Measurements from ENCODE around the gene SCGB1A1. TPM values are rescaled to one million over a fixed set of nuclear protein-coding genes. Genes with fewer than 3 reads are reported as not detected.

The SCGB1A1 gene
- total RNA-seq, 4 donors from 2014 or later, result 3.0 TPM; not detected in 3

DNA sequence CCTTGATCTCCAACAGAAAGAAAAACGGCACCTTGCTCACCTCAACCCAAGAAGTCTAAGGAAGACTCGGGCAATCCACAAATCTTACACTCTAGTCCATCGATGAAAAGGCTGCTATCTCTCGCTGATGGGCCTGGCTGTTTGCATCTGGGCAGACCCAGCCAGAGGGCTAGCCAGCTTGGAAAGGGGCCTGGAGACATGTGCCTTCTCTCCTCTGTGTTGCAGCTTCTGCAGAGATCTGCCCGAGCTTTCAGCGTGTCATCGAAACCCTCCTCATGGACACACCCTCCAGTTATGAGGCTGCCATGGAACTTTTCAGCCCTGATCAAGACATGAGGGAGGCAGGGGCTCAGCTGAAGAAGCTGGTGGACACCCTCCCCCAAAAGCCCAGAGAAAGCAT lies 3.2 kb downstream of the SCGB1A1 start:
- TF ChIP-seq EP300 (IDR thresholded peaks at IDR 0.05), result no peak
- TF ChIP-seq POLR2AphosphoS5 (IDR thresholded peaks at IDR 0.05), result no peak
- TF ChIP-seq POLR2A (IDR thresholded peaks at IDR 0.05; ENCODE audit: low read depth), result no peak
- TF ChIP-seq, protein P1, sequence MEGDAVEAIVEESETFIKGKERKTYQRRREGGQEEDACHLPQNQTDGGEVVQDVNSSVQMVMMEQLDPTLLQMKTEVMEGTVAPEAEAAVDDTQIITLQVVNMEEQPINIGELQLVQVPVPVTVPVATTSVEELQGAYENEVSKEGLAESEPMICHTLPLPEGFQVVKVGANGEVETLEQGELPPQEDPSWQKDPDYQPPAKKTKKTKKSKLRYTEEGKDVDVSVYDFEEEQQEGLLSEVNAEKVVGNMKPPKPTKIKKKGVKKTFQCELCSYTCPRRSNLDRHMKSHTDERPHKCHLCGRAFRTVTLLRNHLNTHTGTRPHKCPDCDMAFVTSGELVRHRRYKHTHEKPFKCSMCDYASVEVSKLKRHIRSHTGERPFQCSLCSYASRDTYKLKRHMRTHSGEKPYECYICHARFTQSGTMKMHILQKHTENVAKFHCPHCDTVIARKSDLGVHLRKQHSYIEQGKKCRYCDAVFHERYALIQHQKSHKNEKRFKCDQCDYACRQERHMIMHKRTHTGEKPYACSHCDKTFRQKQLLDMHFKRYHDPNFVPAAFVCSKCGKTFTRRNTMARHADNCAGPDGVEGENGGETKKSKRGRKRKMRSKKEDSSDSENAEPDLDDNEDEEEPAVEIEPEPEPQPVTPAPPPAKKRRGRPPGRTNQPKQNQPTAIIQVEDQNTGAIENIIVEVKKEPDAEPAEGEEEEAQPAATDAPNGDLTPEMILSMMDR (IDR thresholded peaks at IDR 0.05), result no peak
- H3K4me1 ChIP-seq, result peaks cover 13 to 63% (median 48%) of the 10 kb centered on the region in 4 donors
- no peak for DNase-seq (ENCODE audit: extremely low spot score)
- H3K27me3 ChIP-seq, result no peaks in the 10 kb centered on the region
- H3K9me3 ChIP-seq, result no peaks in the 10 kb centered on the region
- 70% methylated on average over 7 of the region's 7 CpGs for WGBS
- no peak overlapping the region for H3K4me3 ChIP-seq
- no peaks in the 10 kb centered on the region for H3K36me3 ChIP-seq
- no peak overlapping the region for H3K27ac ChIP-seq (replicated peaks in 1 of 4)
- intact Hi-C loops (cut with DNase I), result loop anchor here (5.0 kb wide), 1 partner anchor 140 kb away; no protein-coding TSS in a partner anchor

- H3K27ac ChIP-seq (replicated peaks in 1 of 4), result no peak overlapping the region
- intact Hi-C loops (cut with DNase I), result loop anchor here (5.0 kb wide), 1 partner anchor 139 kb away; no protein-coding TSS in a partner anchor
- no peak for DNase-seq (ENCODE audit: extremely low spot score)
Measured at GRCh38 chr11:62423012-62423411, 4.2 kb downstream of the SCGB1A1 start.

GRCh38 chr11:62427630-62428233 lies 8.9 kb downstream of the SCGB1A1 start:
- peak overlapping the region in 3 of 4 donors; percentile 11 to 43 (median 27) for H3K27ac ChIP-seq (replicated peaks in 1 of 4)
- H3K9me3 ChIP-seq, result no peaks in the 10 kb centered on the region
- no peak for TF ChIP-seq POLR2AphosphoS5 (IDR thresholded peaks at IDR 0.05)
- no peak for TF ChIP-seq EP300 (IDR thresholded peaks at IDR 0.05)
- no peak for TF ChIP-seq POLR2A (IDR thresholded peaks at IDR 0.05; ENCODE audit: low read depth)
- TF ChIP-seq, protein P1 (IDR thresholded peaks at IDR 0.05), result no peak
- no peak overlapping the region for H3K4me3 ChIP-seq
- DNase-seq (ENCODE audit: extremely low spot score), result no peak
- H3K27me3 ChIP-seq, result no peaks in the 10 kb centered on the region
- intact Hi-C loops (cut with DNase I), result no loop called here
- WGBS, result 75% methylated on average over 6 of the region's 6 CpGs
- peaks cover 14 to 73% (median 48%) of the 10 kb centered on the region in 4 donors for H3K4me1 ChIP-seq
- no peaks in the 10 kb centered on the region for H3K36me3 ChIP-seq

More at GRCh38 chr11:62423012-62423411, 4.2 kb downstream of the SCGB1A1 start:
- Histone ChIP-seq H3K4me1 (peaks cover 13 to 71% (median 51%) of the 10 kb centered on the region in 4 donors), H3K27me3 (no peaks in the 10 kb centered on the region), H3K36me3 (no peaks in the 10 kb centered on the region), H3K9me3 (no peaks in the 10 kb centered on the region), H3K4me3 (no peak overlapping the region)
- 87% methylated on average over 4 of the region's 4 CpGs for WGBS
- TF ChIP-seq POLR2AphosphoS5 (IDR thresholded peaks at IDR 0.05), result no peak

- TF ChIP-seq POLR2AphosphoS5 (IDR thresholded peaks at IDR 0.05) (no peak), EP300 (IDR thresholded peaks at IDR 0.05) (no peak), POLR2A (IDR thresholded peaks at IDR 0.05; ENCODE audit: low read depth) (no peak)
- TF ChIP-seq, protein P1 (IDR thresholded peaks at IDR 0.05), result no peak
Measured at GRCh38 chr11:62428871-62429560, 10.2 kb downstream of the SCGB1A1 start.

DNA sequence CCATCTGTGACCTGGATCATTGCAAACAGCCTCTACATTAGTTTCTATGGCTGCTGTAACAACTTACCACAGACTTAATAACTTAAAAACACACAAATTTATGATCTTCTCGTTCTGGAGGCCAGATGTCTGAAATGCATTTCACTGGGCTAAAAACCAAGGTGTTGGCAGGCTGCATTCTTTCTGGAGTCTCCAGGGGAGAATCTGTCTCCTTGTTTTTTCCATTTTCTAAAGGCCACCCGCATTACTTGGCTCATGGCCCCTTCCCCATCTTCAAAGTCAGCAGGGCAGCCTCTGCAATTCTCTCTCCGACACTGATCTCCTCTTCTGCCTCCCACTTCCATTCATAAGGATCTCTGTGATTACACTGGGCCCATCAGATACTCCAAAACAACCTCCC lies 11.6 kb downstream of the SCGB1A1 start:
- H3K27ac ChIP-seq (replicated peaks in 1 of 4), result peak overlapping the region in 3 of 4 donors; percentile 77 to 88 (median 83)
- TF ChIP-seq EP300 (IDR thresholded peaks at IDR 0.05) (no peak), POLR2AphosphoS5 (IDR thresholded peaks at IDR 0.05) (no peak), POLR2A (IDR thresholded peaks at IDR 0.05; ENCODE audit: low read depth) (no peak)
- TF ChIP-seq, protein P1 (IDR thresholded peaks at IDR 0.05), result no peak
- DNase-seq (ENCODE audit: extremely low spot score), result no peak

More at GRCh38 chr11:62428871-62429560, 10.2 kb downstream of the SCGB1A1 start:
- no peaks in the 10 kb centered on the region for H3K27me3 ChIP-seq
- no peaks in the 10 kb centered on the region for H3K36me3 ChIP-seq
- WGBS, result 73% methylated on average over 8 of the region's 8 CpGs
- H3K4me3 ChIP-seq, result no peak overlapping the region
- H3K9me3 ChIP-seq, result no peaks in the 10 kb centered on the region
- H3K27ac ChIP-seq (replicated peaks in 1 of 4), result no peak overlapping the region
- DNase-seq (ENCODE audit: extremely low spot score), result no peak
- peaks cover 26 to 85% (median 61%) of the 10 kb centered on the region in 4 donors for H3K4me1 ChIP-seq
- intact Hi-C loops (cut with DNase I), result no loop called here

More for the DNA sequence above, 11.6 kb downstream of the SCGB1A1 start:
- intact Hi-C loops (cut with DNase I), result no loop called here
- Histone ChIP-seq H3K27me3 (no peaks in the 10 kb centered on the region), H3K4me3 (no peak overlapping the region), H3K4me1 (peaks cover 32 to 88% (median 63%) of the 10 kb centered on the region in 4 donors), H3K9me3 (no peaks in the 10 kb centered on the region), H3K36me3 (no peaks in the 10 kb centered on the region)
- 46% methylated on average over 3 of the region's 3 CpGs for WGBS

Measured in esophagus muscularis mucosa (tissue), 4 donors.